HCT116 (cell line): Measurements from ENCODE around the gene CALN1. TPM values are rescaled to one million over a fixed set of nuclear protein-coding genes. Genes with fewer than 3 reads are reported as not detected.

ENCODE experiments used
- ATAC-seq: fragments of 200-7000 bp; cut with Tn5 transposase; 2 replicates; pipeline ENCODE4 v1.9.1; 2020; ENCODE audit warnings: mild to moderate bottlenecking, moderate library complexity
- BruUV-seq: library from RNA; stranded (reverse); fragments of 400-500 nt; replicated peaks from 2 replicates; lab custom pipeline; 2021; lab: Mats Ljungman, UMichigan
- CTCF ChIA-PET: fragments of 300-600 bp; sonication (Branson Sonifier 250); formaldehyde crosslinking; loops from one replicate; lab custom pipeline; 2021; ENCODE audit warnings: antibody characterized with exemption; lab: Charles Lee
- POLR2A ChIA-PET: fragments of 300-600, 350-600 bp; sonication (Branson Sonifier 250); formaldehyde crosslinking; loops from one replicate; lab custom pipeline; 2021; ENCODE audit warnings: antibody characterized with exemption; lab: Charles Lee
- RAD21 ChIA-PET, 2 experiments: fragments of 300-600 bp; sonication (Branson Sonifier 250); formaldehyde crosslinking; loops; one replicate each; lab custom pipeline; 2023; ENCODE audit warnings: low total read pairs in 2 of 2; ENCODE audit not compliant: uncharacterized antibody in 2 of 2, unreplicated experiment in 2 of 2, low non-redundant PET in 1 of 2; lab: Charles Lee
- DNase-seq: peaks from one replicate; pipeline ENCODE4 v3.0.0-alpha.2; 2010; ENCODE audit warnings: low read depth, low spot score
- H2AFZ ChIP-seq: fragments of 200-600 bp; shearing (Covaris generic), sonication (generic); 2 replicates; pipeline ENCODE4 v1.6.1; 2017; ENCODE audit warnings: low read depth, mixed run types, mixed read lengths, antibody characterized with exemption, low read length; ENCODE audit not compliant: poor library complexity, severe bottlenecking
- H3K27ac ChIP-seq: 2 replicates; pipeline ENCODE4 v1.5.1; 2012; ENCODE audit warnings: low read depth, low read length
- H3K27me3 ChIP-seq: fragments of 200-600 bp; sonication (generic); 2 replicates; pipeline ENCODE4 v1.6.1; 2016; ENCODE audit warnings: mixed run types, low read length, mixed read lengths; ENCODE audit not compliant: insufficient read depth
- H3K36me3 ChIP-seq, 2 experiments: fragments of 200-500 bp in 1 of 2; fragments of 200-600 bp in 1 of 2; sonication (Bioruptor generic) in 1 of 2; sonication (generic) in 1 of 2; 2 replicates each; pipeline versions ENCODE4 v1.5.1 to v1.6.1; 2014 to 2016; ENCODE audit warnings: low read length in 2 of 2, inconsistent platforms in 1 of 2, mixed read lengths in 1 of 2, mixed run types in 1 of 2; ENCODE audit not compliant: insufficient read depth in 2 of 2, control insufficient read depth in 1 of 2
- H3K4me1 ChIP-seq, 2 experiments: fragments of 200-600 bp in 1 of 2; sonication (generic) in 1 of 2; 2 replicates each; pipeline versions ENCODE4 v1.5.1 to v1.6.1; 2012 to 2017; ENCODE audit warnings: low read length in 2 of 2, inconsistent platforms in 1 of 2, mild to moderate bottlenecking in 1 of 2, mixed read lengths in 1 of 2, mixed run types in 1 of 2, moderate library complexity in 1 of 2; ENCODE audit not compliant: insufficient read depth in 2 of 2, control insufficient read depth in 1 of 2
- H3K4me2 ChIP-seq: fragments of 200-600 bp; sonication (generic); 2 replicates; pipeline ENCODE4 v1.6.1; 2017; ENCODE audit warnings: mixed run types, low read length, mixed read lengths
- H3K4me3 ChIP-seq, 2 experiments: fragments of 200-600 bp in 1 of 2; sonication (generic) in 1 of 2; replicated peaks in 1 of 2; 2 replicates each; pipeline ENCODE4 v1.5.1; 2011 to 2016; ENCODE audit warnings: low read length in 2 of 2, control low read depth in 1 of 2, low read depth in 1 of 2, mild to moderate bottlenecking in 1 of 2, mixed read lengths in 1 of 2, mixed run types in 1 of 2
- H3K79me2 ChIP-seq: fragments of 200-600 bp; sonication (generic); 2 replicates; pipeline ENCODE4 v1.6.1; 2017; ENCODE audit warnings: mild to moderate bottlenecking, mixed run types, low read length, moderate library complexity, mixed read lengths; ENCODE audit not compliant: insufficient read depth
- H3K9ac ChIP-seq: fragments of 200-600 bp; sonication (generic); 2 replicates; pipeline ENCODE4 v1.6.1; 2016; ENCODE audit warnings: low read length, mixed read lengths
- H3K9me2 ChIP-seq: fragments of 200-600 bp; sonication (generic), shearing (Covaris generic); 2 replicates; pipeline ENCODE4 v1.6.1; 2017; ENCODE audit warnings: mixed run types, mild to moderate bottlenecking, moderate library complexity; ENCODE audit not compliant: insufficient read depth
- H3K9me3 ChIP-seq, 2 experiments: fragments of 200-500 bp in 1 of 2; fragments of 200-600 bp in 1 of 2; sonication (Bioruptor generic) in 1 of 2; sonication (generic) in 1 of 2; 2 replicates each; pipeline ENCODE4 v1.6.1; 2014 to 2017; ENCODE audit warnings: low read length in 2 of 2, mixed read lengths in 2 of 2, inconsistent platforms in 1 of 2, low read depth in 1 of 2, mild to moderate bottlenecking in 1 of 2, mixed run types in 1 of 2, moderate library complexity in 1 of 2; ENCODE audit not compliant: control insufficient read depth in 1 of 2, insufficient read depth in 1 of 2
- H4K20me1 ChIP-seq: fragments of 200-600 bp; sonication (generic), shearing (Covaris generic); 2 replicates; pipeline ENCODE4 v1.6.1; 2017; ENCODE audit warnings: mixed run types, mild to moderate bottlenecking, moderate library complexity; ENCODE audit not compliant: insufficient read depth
- ATF3 ChIP-seq: IDR thresholded peaks from 2 replicates; pipeline ENCODE4 v1.6.1; 2012
- EZH2 ChIP-seq: fragments of 200-600 bp; sonication (generic); IDR thresholded peaks from 2 replicates; pipeline ENCODE4 v1.6.1; 2017; ENCODE audit warnings: antibody characterized with exemption, mixed run types
- FOSL1 ChIP-seq: IDR thresholded peaks from 2 replicates; pipeline ENCODE4 v1.6.1; 2012; ENCODE audit warnings: low read depth
- JUND ChIP-seq: IDR thresholded peaks from 2 replicates; pipeline ENCODE4 v1.6.1; 2012
- MAX ChIP-seq: IDR thresholded peaks from 2 replicates; pipeline ENCODE4 v1.6.1; 2012
- POLR2AphosphoS5 ChIP-seq: IDR thresholded peaks from 2 replicates; pipeline ENCODE4 v1.6.1; 2011; ENCODE audit warnings: mild to moderate bottlenecking, low read depth, low read length, moderate library complexity
- RAD21 ChIP-seq: IDR thresholded peaks from 2 replicates; pipeline ENCODE4 v1.6.1; 2012; ENCODE audit warnings: low read depth, mild to moderate bottlenecking
- SIN3A ChIP-seq: IDR thresholded peaks from 2 replicates; pipeline ENCODE4 v1.6.1; 2012; ENCODE audit warnings: low read depth
- TCF7L2 ChIP-seq: IDR thresholded peaks from 2 replicates; pipeline ENCODE4 v1.7.0; 2011; ENCODE audit warnings: borderline replicate concordance, inconsistent platforms; ENCODE audit not compliant: insufficient read depth, insufficient read length; ENCODE audit errors: extremely low read depth
- YY1 ChIP-seq: IDR thresholded peaks from 2 replicates; pipeline ENCODE4 v1.6.1; 2011; ENCODE audit warnings: low read length, low read depth, moderate library complexity, mild to moderate bottlenecking; ENCODE audit not compliant: insufficient replicate concordance; ENCODE audit errors: extremely low read depth
- ZNF274 ChIP-seq: fragments of 200-500 bp; sonication (Bioruptor generic); IDR thresholded peaks from 2 replicates; pipeline ENCODE4 v1.6.1; 2014; ENCODE audit warnings: mild to moderate bottlenecking, low read depth, low read length, inconsistent platforms
- intact Hi-C: fragments of 100-400 bp; cut with micrococcal nuclease; formaldehyde crosslinking; loops from 2 replicates; pipeline ENCODE4 v1.10.0; 2022
- total RNA-seq: library from RNA; stranded (reverse); gene quantifications from one replicate; pipeline ENCODE4 v1.2.1, GENCODE V29; 2021; ENCODE audit not compliant: unreplicated experiment
- TF ChIP-seq, protein P1 (sequence below): IDR thresholded peaks from 2 replicates; pipeline ENCODE4 v1.6.1; 2011; ENCODE audit warnings: mild to moderate bottlenecking, low read length, moderate library complexity; ENCODE audit not compliant: insufficient replicate concordance; ENCODE audit errors: extremely low read depth

Gene CALN1
- total RNA-seq, 1 experiment from 2014 or later: 0.17 TPM

GRCh38 chr7:72127136-72127535 lies 285.0 kb downstream of the CALN1 start:
- no TSS peak for BruUV-seq
- no peak overlapping the region for H2AFZ ChIP-seq
- no peak overlapping the region for H3K4me2 ChIP-seq
- no peaks in the 10 kb centered on the region for H3K9me2 ChIP-seq
- TF ChIP-seq FOSL1: no peak
- H3K4me3 ChIP-seq: no peak overlapping the region
- H3K27ac ChIP-seq: no peak overlapping the region
- no peaks in the 10 kb centered on the region for H3K36me3 ChIP-seq
- no peak overlapping the region for H3K9ac ChIP-seq
- intact Hi-C loops: no loop called here
- no peaks in the 10 kb centered on the region for H3K4me1 ChIP-seq
- ATAC-seq (no peak), DNase-seq (no peak)
- H4K20me1 ChIP-seq: no peaks in the 10 kb centered on the region
- no peaks in the 10 kb centered on the region for H3K27me3 ChIP-seq
- ChIA-PET POLR2A (no interaction called here), CTCF (no interaction called here), RAD21 (no interaction called here)
- no peaks in the 10 kb centered on the region; a peak in 1 of 4 replicates for H3K9me3 ChIP-seq
- no peaks in the 10 kb centered on the region for H3K79me2 ChIP-seq

GRCh38 chr7:72123913-72124312 lies 288.2 kb downstream of the CALN1 start:
- no peaks in the 10 kb centered on the region for H4K20me1 ChIP-seq
- no peaks in the 10 kb centered on the region; a peak in 1 of 4 replicates for H3K9me3 ChIP-seq
- no peak for TF ChIP-seq POLR2AphosphoS5
- no peak for TF ChIP-seq RAD21
- TF ChIP-seq FOSL1: no peak
- ChIA-PET CTCF (no interaction called here), RAD21 (no interaction called here), POLR2A (no interaction called here)
- no peaks in the 10 kb centered on the region for H3K36me3 ChIP-seq
- no peak for ATAC-seq
- H3K4me3 ChIP-seq: no peak overlapping the region
- H3K4me1 ChIP-seq: no peaks in the 10 kb centered on the region
- no peaks in the 10 kb centered on the region for H3K9me2 ChIP-seq
- DNase-seq: no peak
- no peak overlapping the region for H2AFZ ChIP-seq
- no peak overlapping the region for H3K9ac ChIP-seq
- intact Hi-C loops: no loop called here
- H3K79me2 ChIP-seq: no peaks in the 10 kb centered on the region
- H3K27ac ChIP-seq: no peak overlapping the region
- no TSS peak for BruUV-seq
- no peak overlapping the region for H3K4me2 ChIP-seq
- H3K27me3 ChIP-seq: no peaks in the 10 kb centered on the region

DNA sequence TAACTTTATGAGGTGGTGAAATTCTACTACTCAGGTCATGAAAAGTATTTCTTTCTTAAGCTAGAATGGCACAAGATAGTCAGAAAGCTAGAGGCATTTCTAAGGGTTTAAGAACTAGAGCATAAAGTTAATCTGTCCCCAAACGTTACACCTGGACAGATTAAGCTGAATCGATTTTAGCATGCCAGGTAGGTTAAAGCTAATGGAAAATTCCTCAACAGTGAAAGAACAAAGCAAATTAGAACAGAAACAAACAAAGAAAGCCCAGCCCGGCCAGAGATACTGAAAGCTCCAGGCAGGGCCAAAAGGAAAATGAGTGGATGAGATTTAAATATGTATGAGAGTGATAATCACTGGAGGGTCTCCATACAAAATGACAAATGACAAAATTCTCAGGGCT lies 293.8 kb downstream of the CALN1 start:
- ChIA-PET POLR2A (no interaction called here), CTCF (no interaction called here), RAD21 (no interaction called here)
- ATAC-seq (no peak), DNase-seq (no peak)
- Histone ChIP-seq H3K27me3 (no peaks in the 10 kb centered on the region), H4K20me1 (no peaks in the 10 kb centered on the region), H3K36me3 (no peaks in the 10 kb centered on the region), H3K4me1 (no peaks in the 10 kb centered on the region), H2AFZ (no peak overlapping the region), H3K79me2 (no peaks in the 10 kb centered on the region), H3K4me3 (no peak overlapping the region), H3K9ac (no peak overlapping the region), H3K4me2 (no peak overlapping the region), H3K9me3 (peaks cover 0 to 4% of the 10 kb centered on the region in 2 experiments; a peak in 1 of 4 replicates), H3K27ac (no peak overlapping the region), H3K9me2 (no peaks in the 10 kb centered on the region)
- no TSS peak for BruUV-seq
- intact Hi-C loops: no loop called here
- TF ChIP-seq JUND (no peak), TCF7L2 (no peak), YY1 (no peak), RAD21 (no peak), SIN3A (no peak), POLR2AphosphoS5 (no peak), EZH2 (no peak), MAX (no peak), ATF3 (no peak), ZNF274 (no peak)
- TF ChIP-seq, protein P1, sequence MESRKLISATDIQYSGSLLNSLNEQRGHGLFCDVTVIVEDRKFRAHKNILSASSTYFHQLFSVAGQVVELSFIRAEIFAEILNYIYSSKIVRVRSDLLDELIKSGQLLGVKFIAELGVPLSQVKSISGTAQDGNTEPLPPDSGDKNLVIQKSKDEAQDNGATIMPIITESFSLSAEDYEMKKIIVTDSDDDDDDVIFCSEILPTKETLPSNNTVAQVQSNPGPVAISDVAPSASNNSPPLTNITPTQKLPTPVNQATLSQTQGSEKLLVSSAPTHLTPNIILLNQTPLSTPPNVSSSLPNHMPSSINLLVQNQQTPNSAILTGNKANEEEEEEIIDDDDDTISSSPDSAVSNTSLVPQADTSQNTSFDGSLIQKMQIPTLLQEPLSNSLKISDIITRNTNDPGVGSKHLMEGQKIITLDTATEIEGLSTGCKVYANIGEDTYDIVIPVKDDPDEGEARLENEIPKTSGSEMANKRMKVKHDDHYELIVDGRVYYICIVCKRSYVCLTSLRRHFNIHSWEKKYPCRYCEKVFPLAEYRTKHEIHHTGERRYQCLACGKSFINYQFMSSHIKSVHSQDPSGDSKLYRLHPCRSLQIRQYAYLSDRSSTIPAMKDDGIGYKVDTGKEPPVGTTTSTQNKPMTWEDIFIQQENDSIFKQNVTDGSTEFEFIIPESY: no peak
